EH (cell line): ENCODE results near the gene ARHGDIG.
"Not testable (repeated sequence)": the region's sequence is repeated elsewhere in the genome, so short reads cannot be mapped to it uniquely, and the experiment has no call there.

Experiments used
- DNase-seq: peaks from one replicate; pipeline ENCODE4 v3.0.0-alpha.2; 2015; ENCODE audit warnings: low read depth

Gene ARHGDIG

GRCh38 chr16:280552-280951 lies at the start of gene ARHGDIG:
ARHGDIG (plus strand) TSS chr16:280591; CDS start chr16:280681, 90 bp downstream.
- no peak for DNase-seq

GRCh38 chr16:230949-231348 lies 49.4 kb upstream of the ARHGDIG start:
- no peak for DNase-seq

DNA sequence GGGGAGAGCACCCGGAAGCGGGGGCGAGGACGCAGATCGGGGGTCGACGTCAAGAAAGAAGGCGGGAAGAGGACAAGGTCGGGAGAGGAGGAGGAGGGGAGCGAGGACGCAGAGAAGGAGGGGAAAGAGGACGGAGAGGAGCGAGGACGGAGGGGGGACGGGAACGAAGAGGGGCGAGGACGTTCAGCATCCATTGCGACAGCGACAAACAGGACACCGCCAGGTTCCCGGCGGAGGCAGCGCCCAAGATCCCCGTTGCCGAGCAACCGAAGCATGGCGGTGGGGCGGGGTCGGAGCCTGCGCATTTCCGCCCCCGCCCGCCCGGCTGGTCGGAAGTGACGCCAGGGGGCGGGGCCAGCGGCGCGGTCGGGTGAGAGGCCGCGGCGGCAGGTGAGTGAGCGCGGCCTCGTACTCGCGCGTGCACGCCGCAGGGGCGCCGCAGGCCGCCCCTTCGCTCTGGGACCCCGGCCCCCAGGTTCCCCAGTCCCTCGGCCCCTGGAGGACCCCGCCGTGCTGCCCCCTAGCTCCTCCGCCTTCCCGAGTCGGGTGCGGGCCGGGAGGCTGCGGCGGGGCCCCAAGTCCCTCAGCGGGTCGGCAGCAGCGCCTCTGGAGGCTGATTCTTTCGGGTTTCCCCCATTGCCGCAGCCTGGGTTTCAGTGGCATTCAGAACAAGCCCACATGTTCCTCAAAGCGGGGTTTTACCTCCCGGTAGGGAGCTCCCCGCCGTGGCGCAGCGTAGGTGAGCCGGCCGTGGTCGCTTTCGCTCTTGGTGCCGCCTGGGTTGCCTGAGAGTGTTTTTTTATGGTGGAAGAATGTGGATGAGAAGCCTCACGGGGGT lies 45.7 kb upstream of the ARHGDIG start, which contains the start of gene FAM234A:
TSS of gene FAM234A (plus strand) at position 354 of the 838 bp plus-strand sequence. CDS start 19,593 bp downstream, outside the sequence.
- peak; percentile 92 for DNase-seq

GRCh38 chr16:239948-240277 lies 40.5 kb upstream of the ARHGDIG start:
- DNase-seq = peak; percentile 2

- no peak for DNase-seq
These were observed 39.8 kb upstream of the ARHGDIG start for GRCh38 chr16:240559-240958.

DNA sequence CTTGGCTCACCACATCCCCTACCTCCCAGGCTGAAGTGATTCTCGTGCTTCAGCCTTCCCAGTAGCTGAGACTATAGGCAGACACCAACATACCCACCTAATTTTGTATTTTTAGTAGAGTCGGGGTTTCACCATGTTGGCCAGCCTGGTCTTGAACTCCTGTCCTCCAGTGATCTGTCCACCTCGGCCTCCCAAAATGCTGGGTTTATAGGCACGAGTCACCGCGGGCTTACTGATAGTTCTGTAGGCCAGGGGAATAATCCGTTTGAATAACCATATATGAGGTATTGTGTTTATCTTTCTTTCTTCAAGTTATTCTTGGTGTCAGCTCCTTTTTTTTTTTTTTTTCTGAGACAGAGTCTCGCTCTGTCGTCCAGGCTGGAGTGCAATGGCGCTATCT lies 38.1 kb upstream of the ARHGDIG start:
- no peak for DNase-seq

GRCh38 chr16:243348-243747 lies 37.0 kb upstream of the ARHGDIG start:
- DNase-seq = no peak

DNA sequence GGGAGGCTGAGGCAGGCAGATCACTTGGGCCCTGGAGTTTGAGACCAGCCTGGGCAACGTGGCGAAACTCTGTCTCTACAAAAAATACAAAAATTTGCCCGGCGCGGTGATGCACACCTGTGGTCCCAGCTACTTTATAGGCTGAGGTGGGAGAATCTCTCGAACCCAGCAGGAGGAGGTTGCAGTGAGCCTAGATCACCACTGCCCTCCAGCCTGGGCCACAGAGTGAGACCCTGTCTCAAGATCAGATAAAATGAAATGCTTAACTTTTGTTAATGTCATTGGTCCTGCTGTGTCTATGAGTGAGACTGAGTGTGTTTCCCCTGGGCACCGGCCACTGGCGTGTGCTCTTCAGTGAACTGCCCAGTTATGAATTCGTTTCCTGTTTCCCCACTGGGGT lies 35.3 kb upstream of the ARHGDIG start:
- DNase-seq = no peak

DNA sequence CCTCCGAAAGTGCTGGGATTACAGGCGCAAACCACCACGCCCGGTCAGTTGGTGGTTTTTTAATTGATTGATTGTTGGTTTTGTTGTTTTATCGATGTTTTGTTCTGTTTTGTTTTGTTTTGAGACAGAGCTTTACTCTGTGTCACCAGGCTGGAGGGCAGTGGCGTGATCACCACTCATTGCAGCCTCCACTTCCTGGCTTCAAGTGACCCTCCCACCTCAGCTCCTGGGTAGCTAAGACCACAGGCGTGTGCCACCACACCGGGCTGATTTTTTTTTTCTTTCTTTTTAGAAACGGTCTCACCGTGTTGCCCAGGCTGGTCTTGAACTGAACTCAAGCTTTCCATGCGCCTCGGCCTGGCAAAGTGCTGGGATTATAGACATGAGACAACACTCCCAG lies 33.4 kb upstream of the ARHGDIG start:
- no peak for DNase-seq

GRCh38 chr16:249431-249830 lies 31.0 kb upstream of the ARHGDIG start:
- DNase-seq = no peak

DNA sequence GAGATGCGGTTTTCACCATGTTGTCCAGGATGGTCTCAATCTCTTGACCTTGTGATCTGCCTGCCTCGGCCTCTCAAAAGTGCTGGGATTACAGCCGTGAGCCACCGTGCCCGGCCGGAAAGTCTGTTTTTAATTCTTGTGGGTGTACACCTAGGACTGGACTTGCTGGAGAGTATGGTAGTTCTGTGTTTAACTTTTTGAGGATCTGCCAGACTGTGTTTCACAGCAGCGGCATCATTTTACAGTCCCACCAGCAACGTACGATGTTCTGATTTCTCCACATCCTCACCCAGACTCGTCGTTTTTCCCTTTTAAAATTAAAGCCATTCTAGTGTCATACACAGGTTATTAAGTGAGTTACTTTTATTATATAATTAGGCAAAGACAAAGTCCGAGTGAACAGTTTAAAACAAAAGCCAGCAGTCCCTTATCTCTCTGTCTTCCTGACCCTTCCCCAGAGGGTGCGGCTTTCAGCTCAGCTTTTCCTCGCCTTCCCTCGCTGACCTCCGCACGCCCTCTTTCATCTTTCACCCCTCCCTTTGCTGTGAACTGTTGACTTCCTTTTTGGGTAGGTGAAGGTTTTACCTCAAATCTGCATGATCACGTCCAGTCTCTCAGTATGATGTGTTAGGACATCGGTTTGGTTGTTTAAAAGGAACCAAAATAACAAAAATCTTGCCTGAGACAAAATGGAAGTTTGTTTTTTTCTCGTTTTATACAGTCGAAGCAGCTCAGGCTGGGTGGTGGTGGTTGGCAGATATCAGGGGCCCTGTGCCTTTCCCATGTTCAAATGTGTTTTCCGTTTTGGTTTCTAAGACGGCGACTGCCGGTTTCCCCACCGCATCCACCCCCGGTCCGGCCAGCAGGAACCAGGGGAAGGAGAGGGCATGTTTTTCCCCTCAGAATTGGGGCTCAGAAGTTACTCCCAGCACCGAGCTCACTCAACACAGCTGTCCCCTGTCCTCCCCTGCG lies 27.7 kb upstream of the ARHGDIG start:
- DNase-seq = no peak

DNA sequence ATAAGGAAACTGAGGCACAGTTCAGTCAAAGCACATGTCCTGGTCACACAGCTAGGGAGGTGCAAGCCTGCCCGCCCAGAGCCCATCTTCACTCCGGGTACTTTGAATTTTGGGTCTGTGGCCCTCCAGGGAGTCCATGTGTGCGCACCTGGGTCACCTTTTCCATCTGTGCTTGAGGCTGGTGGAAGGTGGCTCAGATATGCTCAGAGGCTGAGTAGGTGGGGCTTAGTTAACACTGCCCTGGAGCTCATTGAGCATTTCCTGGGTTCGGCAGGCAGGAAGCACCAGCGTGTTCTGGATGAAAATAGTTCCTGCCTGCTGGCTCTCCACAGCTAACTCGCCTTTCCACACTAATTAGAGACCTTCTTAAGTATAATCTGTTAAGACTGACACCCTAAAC lies 26.6 kb upstream of the ARHGDIG start:
- no peak for DNase-seq

GRCh38 chr16:254461-254860 lies 25.9 kb upstream of the ARHGDIG start:
- no peak for DNase-seq

GRCh38 chr16:255183-255582 lies 25.2 kb upstream of the ARHGDIG start:
- no peak for DNase-seq

DNA sequence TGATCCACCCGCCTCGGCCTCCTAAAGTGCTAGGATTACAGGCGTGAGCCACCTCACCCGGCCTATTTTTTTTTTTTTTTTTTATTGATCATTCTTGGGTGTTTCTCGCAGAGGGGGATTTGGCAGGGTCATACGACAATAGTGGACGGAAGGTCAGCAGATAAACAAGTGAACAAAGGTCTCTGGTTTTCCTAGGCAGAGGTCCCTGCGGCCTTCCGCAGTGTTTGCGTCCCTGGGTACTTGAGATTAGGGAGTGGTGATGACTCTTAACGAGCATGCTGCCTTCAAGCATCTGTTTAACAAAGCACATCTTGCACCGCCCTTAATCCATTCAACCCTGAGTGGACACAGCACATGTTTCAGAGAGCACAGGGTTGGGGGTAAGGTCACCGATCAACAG lies 22.3 kb upstream of the ARHGDIG start:
- not testable (repeated sequence) for DNase-seq

DNA sequence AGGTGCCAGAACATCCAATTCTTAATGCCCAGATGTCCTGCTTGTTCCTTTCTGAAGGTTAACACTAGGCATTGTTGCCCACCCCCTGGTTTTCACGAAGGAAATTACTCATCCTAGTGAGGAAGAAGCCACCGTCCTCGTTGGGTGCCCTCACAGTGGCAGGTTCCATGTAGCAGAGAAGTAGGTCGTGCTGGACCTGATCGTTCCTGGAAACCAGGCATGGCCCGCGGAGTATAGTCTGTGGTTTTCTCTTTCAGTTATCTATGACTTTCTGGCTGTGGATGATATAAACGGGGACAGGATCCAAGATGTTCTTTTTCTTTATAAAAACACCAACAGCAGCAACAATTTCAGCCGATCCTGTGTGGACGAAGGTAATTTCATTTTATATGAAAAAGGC lies 21.2 kb upstream of the ARHGDIG start:
- no peak for DNase-seq

DNA sequence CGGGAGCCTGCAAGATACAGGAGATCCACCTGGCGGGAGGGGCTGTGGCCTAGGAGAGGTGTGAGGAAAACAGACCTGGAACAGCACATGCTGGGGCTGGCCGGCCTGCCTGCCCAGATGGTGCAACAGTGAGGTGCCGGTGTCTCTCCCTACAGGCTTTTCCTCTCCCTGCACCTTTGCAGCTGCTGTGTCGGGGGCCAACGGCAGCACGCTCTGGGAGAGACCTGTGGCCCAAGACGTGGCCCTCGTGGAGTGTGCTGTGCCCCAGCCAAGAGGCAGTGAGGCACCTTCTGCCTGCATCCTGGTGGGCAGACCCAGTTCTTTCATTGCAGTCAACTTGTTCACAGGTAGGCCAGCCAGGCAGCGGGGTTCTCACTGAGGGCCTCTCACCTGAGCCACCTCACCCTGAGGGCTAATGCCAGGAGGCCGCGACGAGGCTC lies 20.6 kb upstream of the ARHGDIG start:
- no peak for DNase-seq

- no peak for DNase-seq
These were observed 20.1 kb upstream of the ARHGDIG start for GRCh38 chr16:260326-260725.

DNA sequence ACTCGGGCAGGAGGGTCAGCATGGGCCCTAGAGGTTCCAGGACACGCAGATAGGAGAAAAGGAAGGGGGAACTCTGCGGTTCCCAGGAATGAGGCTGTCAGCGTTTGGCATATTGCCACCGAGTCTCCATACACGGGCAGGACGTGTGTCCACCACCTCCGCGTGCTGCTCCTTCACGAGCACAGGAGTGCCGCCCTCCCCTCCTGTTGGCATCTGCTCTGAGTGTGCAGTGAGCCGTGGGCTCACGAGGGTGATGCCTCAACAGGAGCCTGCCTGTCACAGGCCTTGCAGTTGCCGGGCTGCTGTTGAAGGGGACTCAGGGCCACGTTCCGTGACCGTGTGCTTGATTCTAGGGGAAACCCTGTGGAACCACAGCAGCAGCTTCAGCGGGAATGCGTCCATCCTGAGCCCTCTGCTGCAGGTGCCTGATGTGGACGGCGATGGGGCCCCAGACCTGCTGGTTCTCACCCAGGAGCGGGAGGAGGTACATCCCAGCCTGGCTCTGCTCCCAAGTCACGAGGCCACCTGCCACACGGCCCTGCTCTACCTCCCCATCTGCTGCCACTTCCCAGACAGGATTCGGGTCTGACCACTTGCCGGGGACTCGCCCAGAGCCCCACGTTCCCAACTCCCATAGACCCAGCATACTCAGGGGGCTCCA lies 19.2 kb upstream of the ARHGDIG start:
- DNase-seq = no peak

- DNase-seq = no peak
These were observed 18.2 kb upstream of the ARHGDIG start for GRCh38 chr16:262121-262745.

- no peak for DNase-seq
These were observed 17.1 kb upstream of the ARHGDIG start for GRCh38 chr16:263182-263774.
